HepG2 (cell line): Measurements from ENCODE around the gene TENT4B. TPM values are rescaled to one million over a fixed set of nuclear protein-coding genes. Genes with fewer than 3 reads are reported as not detected.

Experiments
- ARID2 ChIP-seq: sonication (generic); formaldehyde crosslinking; IDR thresholded peaks from 2 replicates; pipeline ENCODE4 v1.8.1; 2022; ENCODE audit warnings: mild to moderate bottlenecking, missing genetic modification reagents, borderline replicate concordance
- DDIT3 ChIP-seq: sonication (generic); formaldehyde crosslinking; IDR thresholded peaks from 2 replicates; pipeline ENCODE4 v1.4.0; 2020; ENCODE audit warnings: mild to moderate bottlenecking, missing genetic modification reagents
- ETS1 ChIP-seq: sonication (generic); formaldehyde crosslinking; IDR thresholded peaks from 2 replicates; pipeline ENCODE4 v1.4.0; 2020; ENCODE audit warnings: missing genetic modification reagents
- FOXA3 ChIP-seq: IDR thresholded peaks from 2 replicates; pipeline ENCODE4 v1.6.1; 2016; ENCODE audit warnings: missing genetic modification reagents, missing compliant biosample characterization
- FOXJ3 ChIP-seq: sonication (generic); formaldehyde crosslinking; IDR thresholded peaks from 2 replicates; pipeline ENCODE4 v1.4.0; 2020; ENCODE audit warnings: missing genetic modification reagents, mild to moderate bottlenecking, borderline replicate concordance
- GRHL1 ChIP-seq: sonication (generic); formaldehyde crosslinking; conservative IDR thresholded peaks from 2 replicates; pipeline ENCODE4 v1.8.0; 2022; ENCODE audit warnings: missing genetic modification reagents
- KDM4B ChIP-seq: sonication (generic); formaldehyde crosslinking; IDR thresholded peaks from 2 replicates; pipeline ENCODE4 v1.4.0; 2020; ENCODE audit warnings: missing genetic modification reagents
- PAF1 ChIP-seq: IDR thresholded peaks from 2 replicates; pipeline ENCODE4 v1.6.1; 2016; ENCODE audit warnings: missing genetic modification reagents, missing compliant biosample characterization
- PHF21A ChIP-seq: sonication (generic); formaldehyde crosslinking; IDR thresholded peaks from 2 replicates; pipeline ENCODE4 v1.5.0; 2020; ENCODE audit warnings: mild to moderate bottlenecking, missing genetic modification reagents
- TFE3 ChIP-seq: IDR thresholded peaks from 2 replicates; pipeline ENCODE4 v1.6.1; 2016
- THYN1 ChIP-seq: sonication (generic); formaldehyde crosslinking; IDR thresholded peaks from 2 replicates; pipeline ENCODE4 v1.8.1; 2023; ENCODE audit warnings: low read depth, mild to moderate bottlenecking, moderate library complexity, missing genetic modification reagents, borderline replicate concordance
- ZBTB34 ChIP-seq: sonication (generic); formaldehyde crosslinking; IDR thresholded peaks from 2 replicates; pipeline ENCODE4 v1.8.0; 2022; ENCODE audit warnings: mild to moderate bottlenecking, missing genetic modification reagents
- ZNF329 ChIP-seq: sonication (generic); formaldehyde crosslinking; IDR thresholded peaks from 2 replicates; pipeline ENCODE4 v1.9.0; 2021; ENCODE audit warnings: low read depth, mild to moderate bottlenecking, missing genetic modification reagents
- ZNF547 ChIP-seq: sonication (generic); formaldehyde crosslinking; IDR thresholded peaks from 2 replicates; pipeline ENCODE4 v1.5.1; 2020; ENCODE audit warnings: mild to moderate bottlenecking, missing genetic modification reagents
- ZNF639 ChIP-seq: conservative IDR thresholded peaks from 2 replicates; pipeline ENCODE4 v1.6.1; 2018; ENCODE audit warnings: missing genetic modification reagents
- ZNF800 ChIP-seq: sonication (generic); formaldehyde crosslinking; IDR thresholded peaks from 2 replicates; pipeline ENCODE4 v1.4.0; 2020; ENCODE audit warnings: missing genetic modification reagents
- polyA plus RNA-seq, 8 experiments: library from polyadenylated mRNA; depleted of rRNA in 3 of 8; stranded (reverse) in 7 of 8; unstranded in 1 of 8; fragments of >200 nt; fragmentation: Illumina TruSeq in 4 of 8; extraction: Trizol in 4 of 8; gene quantifications; 2 replicates each; pipeline versions ENCODE4 v1.2.1 to v1.2.3, GENCODE V29; 2011 to 2016; ENCODE audit warnings: low read depth in 4 of 8, missing spikeins in 1 of 8, mixed read lengths in 1 of 8; ENCODE audit not compliant: insufficient read depth in 1 of 8
- total RNA-seq, 5 experiments: library from RNA; depleted of rRNA; stranded (reverse); fragments of >200 nt; fragmentation: Illumina TruSeq; extraction: Trizol; gene quantifications; 2 replicates each; pipeline ENCODE4 v1.2.3, GENCODE V29; 2016; ENCODE audit warnings: low read depth in 1 of 5

The TENT4B gene
- total and polyA plus RNA-seq, 2 of the 13 experiments (the other 11 are each of a cell fraction or from before 2014, with no cell fraction given) = 15.0 to 32.8 TPM

- no peak for TF ChIP-seq FOXJ3 (CRISPR knock-in tag)
- TF ChIP-seq PAF1 = no peak
- TF ChIP-seq DDIT3 = no peak
- no peak for TF ChIP-seq KDM4B
- TF ChIP-seq FOXA3 (CRISPR knock-in tag) = no peak
- no peak for TF ChIP-seq ZNF639 (CRISPR knock-in tag)
- TF ChIP-seq ARID2 (CRISPR knock-in tag) = 0 out of 2 replicates have a peak, but pooled peaks have one; percentile 31
- TF ChIP-seq THYN1 (CRISPR knock-in tag) = no peak
- no peak for TF ChIP-seq TFE3 (CRISPR knock-in tag)
- TF ChIP-seq ZNF547 (CRISPR knock-in tag) = no peak
- TF ChIP-seq ZBTB34 (CRISPR knock-in tag) = 0 out of 2 replicates have a peak, but pooled peaks have one; percentile 20
- TF ChIP-seq ZNF800 (CRISPR knock-in tag) = no peak
- TF ChIP-seq PHF21A (CRISPR knock-in tag) = no peak
- no peak for TF ChIP-seq ETS1 (CRISPR knock-in tag)
- no peak for TF ChIP-seq GRHL1 (CRISPR knock-in tag)
- peak; percentile 99 for TF ChIP-seq ZNF329
Observed at GRCh38 chr16:50260206-50261159, 107.4 kb downstream of the TENT4B start (continued).
